Measurements from ENCODE around the gene BHLHE41.

DNA sequence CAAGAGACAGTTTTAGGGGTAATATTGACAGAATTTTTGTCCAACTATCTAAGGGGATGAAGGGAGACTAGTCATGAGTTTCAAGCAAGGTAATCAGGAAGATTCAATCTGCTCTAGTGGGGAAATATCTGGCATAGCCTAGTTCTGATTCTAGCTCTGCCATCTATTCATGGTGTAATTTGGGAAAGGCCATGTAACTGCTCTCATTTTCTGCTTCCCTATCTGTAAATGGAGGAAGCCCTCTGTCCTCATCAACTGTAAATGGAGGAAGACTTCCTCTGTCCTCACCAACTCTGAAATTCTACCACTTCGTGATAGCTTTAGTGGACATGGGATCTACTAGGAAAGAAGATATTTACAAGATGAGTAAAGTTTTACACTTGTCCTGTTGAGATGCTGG is 37.9 kb downstream of the BHLHE41 start:
- TF ChIP-seq CHD2 (IDR thresholded peaks at IDR 0.05; ENCODE audit: low read length, partially characterized antibody) (no peak), TCF12 (IDR thresholded peaks at IDR 0.05) (no peak), EP300 (IDR thresholded peaks at IDR 0.05; ENCODE audit: borderline replicate concordance in 1 of 2, low read depth in 1 of 2, low read length in 1 of 2) (no peak), RAD21 (IDR thresholded peaks at IDR 0.05; ENCODE audit: low read length) (no peak), YY1 (IDR thresholded peaks at IDR 0.05; ENCODE audit: low read depth) (no peak), GABPA (IDR thresholded peaks at IDR 0.05; ENCODE audit: low read depth) (no peak), POLR2AphosphoS5 (IDR thresholded peaks at IDR 0.05; ENCODE audit: low read depth, low read length) (no peak), GATA2 (CRISPR knock-in tag; IDR thresholded peaks at IDR 0.05) (no peak)
- TF ChIP-seq, protein P1, sequence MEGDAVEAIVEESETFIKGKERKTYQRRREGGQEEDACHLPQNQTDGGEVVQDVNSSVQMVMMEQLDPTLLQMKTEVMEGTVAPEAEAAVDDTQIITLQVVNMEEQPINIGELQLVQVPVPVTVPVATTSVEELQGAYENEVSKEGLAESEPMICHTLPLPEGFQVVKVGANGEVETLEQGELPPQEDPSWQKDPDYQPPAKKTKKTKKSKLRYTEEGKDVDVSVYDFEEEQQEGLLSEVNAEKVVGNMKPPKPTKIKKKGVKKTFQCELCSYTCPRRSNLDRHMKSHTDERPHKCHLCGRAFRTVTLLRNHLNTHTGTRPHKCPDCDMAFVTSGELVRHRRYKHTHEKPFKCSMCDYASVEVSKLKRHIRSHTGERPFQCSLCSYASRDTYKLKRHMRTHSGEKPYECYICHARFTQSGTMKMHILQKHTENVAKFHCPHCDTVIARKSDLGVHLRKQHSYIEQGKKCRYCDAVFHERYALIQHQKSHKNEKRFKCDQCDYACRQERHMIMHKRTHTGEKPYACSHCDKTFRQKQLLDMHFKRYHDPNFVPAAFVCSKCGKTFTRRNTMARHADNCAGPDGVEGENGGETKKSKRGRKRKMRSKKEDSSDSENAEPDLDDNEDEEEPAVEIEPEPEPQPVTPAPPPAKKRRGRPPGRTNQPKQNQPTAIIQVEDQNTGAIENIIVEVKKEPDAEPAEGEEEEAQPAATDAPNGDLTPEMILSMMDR (IDR thresholded peaks at IDR 0.05) = no peak
- TF ChIP-seq, protein P2, sequence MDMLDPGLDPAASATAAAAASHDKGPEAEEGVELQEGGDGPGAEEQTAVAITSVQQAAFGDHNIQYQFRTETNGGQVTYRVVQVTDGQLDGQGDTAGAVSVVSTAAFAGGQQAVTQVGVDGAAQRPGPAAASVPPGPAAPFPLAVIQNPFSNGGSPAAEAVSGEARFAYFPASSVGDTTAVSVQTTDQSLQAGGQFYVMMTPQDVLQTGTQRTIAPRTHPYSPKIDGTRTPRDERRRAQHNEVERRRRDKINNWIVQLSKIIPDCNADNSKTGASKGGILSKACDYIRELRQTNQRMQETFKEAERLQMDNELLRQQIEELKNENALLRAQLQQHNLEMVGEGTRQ (IDR thresholded peaks at IDR 0.05; ENCODE audit: borderline replicate concordance, low read depth, low read length) = no peak
- TF ChIP-seq, protein P3, sequence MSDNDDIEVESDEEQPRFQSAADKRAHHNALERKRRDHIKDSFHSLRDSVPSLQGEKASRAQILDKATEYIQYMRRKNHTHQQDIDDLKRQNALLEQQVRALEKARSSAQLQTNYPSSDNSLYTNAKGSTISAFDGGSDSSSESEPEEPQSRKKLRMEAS (IDR thresholded peaks at IDR 0.05; ENCODE audit: low read depth) = no peak
